HG03342 (cell line): Measurements from ENCODE around the gene SFTPA2.
"Not testable (repeated sequence)": the region's sequence is repeated elsewhere in the genome, so short reads cannot be mapped to it uniquely, and the experiment has no call there.

Experiments used
- ATAC-seq: cut with Tn5 transposase; IDR thresholded peaks from one replicate; pipeline ENCODE4 v1.9.1; 2021; ENCODE audit warnings: mild to moderate bottlenecking, moderate library complexity; ENCODE audit not compliant: unreplicated experiment

SFTPA2 gene

DNA sequence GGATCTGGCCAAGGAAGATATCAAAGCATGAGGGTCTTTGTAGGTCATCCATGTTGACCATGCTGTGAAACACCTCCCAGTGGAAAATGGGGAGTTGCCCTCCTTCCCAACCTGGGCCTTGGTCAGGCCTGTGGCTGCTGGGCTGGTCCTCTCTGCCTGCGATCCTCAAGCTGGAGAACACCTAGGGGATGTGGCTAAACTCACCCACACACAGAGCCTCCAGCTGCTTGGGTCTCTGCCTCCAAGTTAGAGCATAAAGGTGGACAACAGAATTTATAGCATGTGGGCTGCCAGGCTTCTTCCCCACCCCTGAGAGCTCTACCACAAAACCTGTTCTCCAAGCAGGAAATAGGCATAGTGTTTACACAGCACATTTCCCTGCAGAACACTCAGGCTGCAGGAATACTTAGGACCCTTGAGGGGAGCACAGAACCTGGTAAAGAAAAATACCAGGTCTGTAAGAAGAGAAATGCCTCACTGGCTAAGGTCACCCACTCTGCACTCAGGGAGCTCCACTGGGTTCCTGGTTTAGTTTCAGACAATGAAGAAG is at the start of gene SFTPA2:
SFTPA2 (minus strand) TSS at position 248 of the 550 bp plus-strand sequence. CDS start 924 bp downstream, outside the sequence.
- ATAC-seq: no peak

GRCh38 chr10:79608505-79609375 is 48.5 kb upstream of the SFTPA2 start:
- no peak for ATAC-seq

GRCh38 chr10:79605308-79605707 is 45.1 kb upstream of the SFTPA2 start:
- ATAC-seq: no peak

GRCh38 chr10:79604294-79604693 is 44.1 kb upstream of the SFTPA2 start:
- ATAC-seq: no peak

- no peak for ATAC-seq
These were observed 42.7 kb upstream of the SFTPA2 start for GRCh38 chr10:79602953-79603352.

DNA sequence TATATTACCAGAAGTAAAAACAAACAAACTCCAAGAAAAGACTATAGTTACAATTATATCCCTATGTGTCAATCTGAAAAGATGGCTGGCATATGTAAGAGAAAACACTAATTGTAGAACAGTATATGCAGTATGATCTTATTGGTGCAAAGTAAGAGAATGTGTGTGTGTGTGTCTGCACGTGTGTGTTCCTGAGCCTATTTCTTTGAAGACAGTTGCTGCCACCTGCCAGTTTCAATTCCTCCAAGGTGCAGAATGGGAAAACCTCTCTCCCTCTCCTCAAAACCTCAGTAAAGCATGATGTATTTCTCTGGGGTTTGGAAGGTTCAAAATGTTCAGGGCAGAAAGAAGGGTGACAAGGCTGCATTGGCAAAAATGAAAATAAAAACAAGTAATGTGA is 41.7 kb upstream of the SFTPA2 start:
- no peak for ATAC-seq

GRCh38 chr10:79599644-79600043 is 39.4 kb upstream of the SFTPA2 start:
- not testable (repeated sequence) for ATAC-seq

GRCh38 chr10:79595510-79595909 is 35.3 kb upstream of the SFTPA2 start:
- no peak for ATAC-seq

DNA sequence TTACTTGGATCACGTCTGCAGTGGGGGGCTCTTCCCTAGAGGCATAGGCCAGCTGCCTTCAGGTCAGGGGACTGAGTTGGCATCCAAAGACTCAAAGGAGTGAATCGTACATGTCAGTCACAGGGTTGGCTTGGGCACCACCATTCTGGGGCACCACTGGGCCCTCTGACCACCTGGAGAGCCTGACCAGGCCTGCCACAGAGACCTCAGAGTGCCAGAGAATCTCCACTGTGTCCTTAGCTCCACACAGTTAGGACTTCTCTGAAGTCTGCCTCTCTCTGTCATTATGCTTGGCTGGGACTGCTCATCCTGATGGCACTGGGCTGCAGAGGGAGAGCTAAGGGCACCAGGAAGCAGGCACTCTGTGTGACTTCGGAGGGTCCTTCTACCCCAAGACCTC is 34.4 kb upstream of the SFTPA2 start:
- not testable (repeated sequence) for ATAC-seq

DNA sequence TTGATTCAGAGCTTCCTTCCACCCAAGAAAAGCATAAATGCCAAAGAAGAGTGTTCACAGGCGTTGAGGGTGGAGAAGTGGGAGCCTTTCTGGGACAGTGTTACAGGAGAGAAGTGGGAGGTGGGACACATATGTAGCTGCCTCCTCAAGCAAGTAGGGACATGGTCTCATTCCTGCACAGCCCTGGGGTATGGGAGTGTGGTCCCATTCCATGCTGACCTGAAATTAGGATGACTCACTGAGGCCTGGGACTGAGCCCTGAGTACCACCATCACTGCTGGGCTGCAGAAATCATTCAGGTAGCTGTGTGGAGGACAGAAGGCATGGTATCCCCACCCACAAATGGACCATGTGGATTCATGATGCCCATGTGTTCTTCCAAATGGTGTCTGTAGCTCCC is 33.2 kb upstream of the SFTPA2 start:
- ATAC-seq: no peak

- ATAC-seq: no peak
These were observed 28.6 kb upstream of the SFTPA2 start for GRCh38 chr10:79588800-79589199.

DNA sequence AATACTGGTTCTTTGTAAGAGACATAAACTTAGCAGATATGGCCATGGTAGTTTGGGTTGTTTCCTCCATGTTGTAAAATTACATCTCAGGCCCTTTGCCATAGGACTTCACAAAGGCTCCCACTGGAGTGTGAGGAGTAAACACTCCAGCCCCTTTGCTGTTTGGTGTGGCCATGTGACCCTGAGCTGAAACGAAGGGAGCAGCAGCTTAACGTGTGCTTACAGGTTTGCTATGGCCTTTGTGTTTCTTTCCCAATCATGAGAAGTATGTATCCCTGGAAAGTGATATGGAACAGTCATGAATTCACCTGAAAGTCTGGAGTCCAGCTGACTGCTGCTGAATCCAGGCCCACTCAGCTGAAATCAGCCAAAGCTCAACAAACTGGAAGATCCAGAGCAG is 26.7 kb upstream of the SFTPA2 start:
- no peak for ATAC-seq

DNA sequence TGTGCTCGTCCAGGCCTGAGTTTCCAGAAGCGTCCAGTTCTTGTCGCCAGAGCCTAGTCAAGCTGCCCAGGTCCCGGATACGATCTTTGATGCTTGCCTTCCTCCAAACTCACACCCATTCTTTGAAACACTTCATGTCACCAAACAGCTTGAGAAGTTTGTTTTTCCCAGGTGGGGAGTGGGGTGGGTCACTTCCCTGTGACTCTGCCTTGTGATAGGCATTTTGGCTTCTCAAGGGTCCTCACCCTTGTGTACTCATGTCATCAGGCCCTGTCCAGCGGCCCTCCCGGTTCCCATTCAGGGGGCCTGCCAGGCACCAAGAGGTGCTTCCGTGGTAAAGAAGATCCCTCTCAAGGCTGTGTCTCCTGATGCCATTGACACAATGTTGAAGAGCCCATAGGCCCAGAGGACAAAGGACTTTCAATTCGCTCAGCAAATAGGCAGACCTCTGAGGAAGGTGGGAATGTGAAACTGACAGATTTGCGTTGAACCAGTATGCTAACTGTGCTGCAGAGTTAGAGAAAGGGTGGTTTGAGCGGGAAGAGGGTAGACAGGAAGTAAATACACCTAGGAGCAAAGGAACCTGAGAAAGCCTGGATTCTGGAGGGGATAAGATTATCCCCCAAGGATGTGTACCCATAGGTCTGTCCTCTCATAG is 25.8 kb upstream of the SFTPA2 start:
- ATAC-seq: no peak

GRCh38 chr10:79583488-79584024 is 23.3 kb upstream of the SFTPA2 start:
- no peak for ATAC-seq

GRCh38 chr10:79582954-79583353 is 22.7 kb upstream of the SFTPA2 start:
- not testable (repeated sequence) for ATAC-seq

DNA sequence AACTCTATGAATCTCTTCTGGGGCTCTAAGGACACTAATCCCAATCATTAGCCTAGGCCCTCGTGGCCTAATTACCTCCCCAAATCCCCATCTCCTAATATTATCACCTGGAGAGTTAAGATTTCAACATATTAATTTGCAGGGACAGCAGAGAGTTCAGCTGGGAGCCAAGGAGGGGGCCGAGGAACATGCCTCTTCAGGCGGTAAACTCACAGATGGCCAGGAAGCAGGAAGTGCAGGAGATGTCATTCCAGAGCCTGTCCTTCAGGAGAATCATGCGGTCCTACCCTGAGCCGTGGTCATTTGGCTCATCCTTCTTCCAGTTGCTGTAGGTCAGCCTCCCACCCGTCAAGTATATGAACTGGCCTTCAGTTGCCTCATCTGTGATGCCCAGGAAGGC is 21.9 kb upstream of the SFTPA2 start:
- no peak for ATAC-seq

GRCh38 chr10:79581044-79581443 is 20.8 kb upstream of the SFTPA2 start:
- no peak for ATAC-seq

DNA sequence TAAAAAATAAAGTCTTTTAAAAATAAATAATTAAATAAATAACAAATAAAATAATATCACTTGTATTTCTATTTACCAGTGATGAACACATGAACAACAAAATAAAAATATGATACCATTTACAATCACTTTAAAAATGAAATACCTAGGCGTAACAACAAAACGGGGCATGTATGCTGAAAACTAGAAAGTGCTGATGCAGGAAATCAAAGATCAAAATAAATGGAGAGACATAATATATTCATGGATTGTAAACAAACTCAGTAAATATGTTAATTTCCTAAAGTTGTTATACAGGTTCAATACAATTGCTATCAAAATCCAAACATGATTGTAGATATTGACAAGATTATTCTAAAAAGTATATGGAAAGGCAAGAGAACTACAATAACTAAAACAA is 19.2 kb upstream of the SFTPA2 start:
- ATAC-seq: no peak

DNA sequence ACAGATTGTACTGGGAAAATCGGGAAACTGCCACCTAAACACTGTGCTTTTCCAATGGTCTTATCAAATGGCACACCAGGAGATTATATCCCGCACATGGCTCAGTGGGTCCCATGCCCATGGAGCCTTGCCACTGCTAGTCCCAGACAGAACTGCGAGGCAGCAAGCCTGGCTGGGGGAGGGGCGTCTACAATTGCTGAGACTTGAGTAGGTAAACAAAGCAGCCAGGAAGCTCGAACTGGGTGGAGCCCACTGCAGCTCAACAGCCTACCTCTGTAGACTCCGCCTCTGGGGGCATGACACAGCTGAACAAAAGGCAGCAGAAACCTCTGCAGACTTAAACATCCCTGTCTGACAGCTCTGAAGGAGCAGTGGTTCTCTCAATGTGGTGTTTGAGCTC is 10.4 kb upstream of the SFTPA2 start:
- not testable (repeated sequence) for ATAC-seq

DNA sequence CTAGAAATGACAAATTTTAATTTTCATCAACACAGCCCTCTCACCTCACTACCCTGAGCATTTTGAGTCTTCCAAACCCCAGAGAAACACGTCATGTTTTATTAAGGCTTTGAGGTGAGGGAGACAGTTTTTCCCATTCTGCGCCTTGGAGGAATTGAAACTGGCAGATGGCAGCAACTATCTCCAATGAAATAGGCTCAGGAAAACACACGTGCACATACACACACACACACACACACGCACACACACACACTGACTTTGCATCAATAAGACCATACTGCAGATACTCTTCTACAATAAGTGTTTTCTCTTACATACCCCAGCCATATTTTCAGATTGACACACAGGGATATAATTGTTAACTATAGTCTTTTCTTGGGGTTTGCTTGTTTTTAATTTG is 3.2 kb upstream of the SFTPA2 start:
- ATAC-seq: no peak

- ATAC-seq: peak; percentile 86
These were observed 2.0 kb upstream of the SFTPA2 start for GRCh38 chr10:79562135-79562756.
